Stimulated activated CD8-positive, alpha-beta memory T cell treated with anti-CD3 and anti-CD28 coated beads, Interleukin-15, amount 100 ng/mL, for 1 hour (primary cell): Measurements from ENCODE around the gene POU6F1.
"Not testable (repeated sequence)": the region's sequence is repeated elsewhere in the genome, so short reads cannot be mapped to it uniquely, and the experiment has no call there.

Source experiments
- DNase-seq: peaks from one replicate; pipeline ENCODE4 v3.0.0-alpha.2; 2020; ENCODE audit warnings: low read depth

POU6F1 gene

GRCh38 chr12:51227112-51227511 lies 9.2 kb upstream of the POU6F1 start:
- not testable (repeated sequence) for DNase-seq

- no peak for DNase-seq
These were observed 7.9 kb upstream of the POU6F1 start for GRCh38 chr12:51225771-51226170.

GRCh38 chr12:51225234-51225633 lies 7.4 kb upstream of the POU6F1 start:
- DNase-seq = no peak

- DNase-seq = no peak
These were observed 6.8 kb upstream of the POU6F1 start for GRCh38 chr12:51224625-51225024.

GRCh38 chr12:51222461-51222860 lies 4.6 kb upstream of the POU6F1 start:
- no peak for DNase-seq

GRCh38 chr12:51219857-51220256 lies 2.0 kb upstream of the POU6F1 start:
- not testable (repeated sequence) for DNase-seq

GRCh38 chr12:51219322-51219721 lies 1.5 kb upstream of the POU6F1 start:
- DNase-seq = no peak

- DNase-seq = no peak
These were observed 822 bp upstream of the POU6F1 start for GRCh38 chr12:51218607-51219161.

GRCh38 chr12:51217133-51217967 lies 512 bp downstream of the POU6F1 start:
- no peak for DNase-seq

GRCh38 chr12:51216642-51217041 lies 1.2 kb downstream of the POU6F1 start:
- no peak for DNase-seq

GRCh38 chr12:51214895-51215294 lies 3.0 kb downstream of the POU6F1 start:
- DNase-seq = no peak

GRCh38 chr12:51210690-51211395 lies 7.0 kb downstream of the POU6F1 start:
- no peak for DNase-seq

GRCh38 chr12:51209259-51209658 lies 8.6 kb downstream of the POU6F1 start:
- DNase-seq = no peak

- DNase-seq = no peak
These were observed 9.7 kb downstream of the POU6F1 start for GRCh38 chr12:51208016-51208660.

GRCh38 chr12:51205350-51205749 lies 12.5 kb downstream of the POU6F1 start:
- no peak for DNase-seq

GRCh38 chr12:51202718-51203117 lies 15.1 kb downstream of the POU6F1 start:
- no peak for DNase-seq

GRCh38 chr12:51200806-51201205 lies 17.1 kb downstream of the POU6F1 start:
- DNase-seq = no peak

- no peak for DNase-seq
These were observed 17.7 kb downstream of the POU6F1 start for GRCh38 chr12:51200156-51200555.

GRCh38 chr12:51199366-51199945 lies 18.4 kb downstream of the POU6F1 start:
- no peak for DNase-seq

- DNase-seq = no peak
These were observed 19.1 kb downstream of the POU6F1 start for GRCh38 chr12:51198568-51199365.
